NCI-H128 (cell line): ENCODE data around the gene PAK3.

Experiments used
- DNase-seq: peaks from one replicate; lab custom pipeline; 2025; ENCODE audit not compliant: unreplicated experiment; lab: John Stamatoyannopoulos, UW

The PAK3 gene

GRCh38 chrX:111257733-111258132, 161.7 kb downstream of the PAK3 start:
- no peak for DNase-seq

DNA sequence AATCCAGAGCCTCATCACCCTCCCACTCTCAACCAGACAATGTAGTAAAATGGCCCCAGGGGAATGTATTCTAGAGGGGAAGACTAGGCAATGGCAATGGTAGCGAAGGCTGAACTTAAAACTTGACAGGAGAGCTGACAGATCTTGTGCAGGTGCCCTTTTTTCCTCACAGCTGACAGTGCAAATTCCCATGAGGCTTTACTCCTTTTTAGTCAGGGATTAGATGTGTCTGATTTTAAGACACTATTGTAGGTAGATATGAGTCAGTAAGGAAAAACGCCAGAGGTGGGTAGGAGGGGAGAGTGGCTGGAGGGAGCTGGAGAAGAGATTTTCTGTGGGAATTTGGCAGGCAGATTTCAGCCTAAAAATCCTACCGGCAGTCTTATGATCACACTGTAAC, 163.6 kb downstream of the PAK3 start:
- DNase-seq: no peak

DNA sequence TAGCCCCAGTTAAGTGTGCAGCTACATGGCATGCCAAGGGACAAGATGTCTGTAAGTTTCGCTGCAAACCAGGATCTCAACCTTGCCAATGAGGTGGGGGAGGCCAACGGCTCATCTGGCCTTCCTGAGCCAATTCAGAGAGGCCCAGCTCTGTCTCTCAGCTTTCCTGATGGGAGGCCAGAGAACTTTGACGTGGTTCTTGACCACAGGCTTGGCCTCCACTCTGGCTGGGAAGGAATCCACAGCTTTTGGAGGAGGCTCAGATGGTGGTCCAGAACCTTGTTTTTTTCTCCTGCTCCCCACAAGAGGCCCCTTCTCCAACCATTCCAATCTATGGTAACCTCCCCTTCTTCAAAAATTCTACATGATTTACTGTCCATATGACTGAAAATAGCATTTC, 164.5 kb downstream of the PAK3 start:
- no peak for DNase-seq

- no peak for DNase-seq
Observed at GRCh38 chrX:111262086-111262485, 166.1 kb downstream of the PAK3 start.

GRCh38 chrX:111264385-111264784, 168.4 kb downstream of the PAK3 start:
- DNase-seq: no peak

GRCh38 chrX:111265486-111265885, 169.5 kb downstream of the PAK3 start:
- no peak for DNase-seq

DNA sequence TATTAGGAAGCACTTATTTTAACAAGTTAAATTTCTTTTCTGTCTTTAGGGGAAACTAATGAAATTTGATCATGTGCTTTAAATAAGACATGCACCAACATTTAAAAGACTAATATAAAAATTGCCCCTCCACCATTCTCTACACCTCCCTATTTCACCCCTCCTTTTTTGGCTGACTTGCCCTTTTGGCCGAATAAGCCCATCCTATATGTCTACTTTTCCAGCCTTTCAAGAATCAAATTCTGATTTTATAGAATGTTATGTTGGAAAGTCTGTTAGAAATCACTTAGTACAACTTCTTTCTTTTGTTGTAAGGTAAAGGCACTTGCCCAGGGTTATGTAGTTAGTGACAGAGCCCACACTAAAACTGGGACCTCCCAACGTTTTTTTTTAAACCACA, 172.5 kb downstream of the PAK3 start:
- no peak for DNase-seq

- DNase-seq: no peak
Observed at GRCh38 chrX:111270339-111270738, 174.3 kb downstream of the PAK3 start, which contains the start of gene CAPN6. Gene CAPN6 (minus strand): TSS chrX:111270483. CDS start chrX:111263936, 6,547 bp downstream.
